ENCODE data around the gene MBD3L1.

GRCh38 chr19:8815780-8816179 lies 16.4 kb upstream of the MBD3L1 start:
- TF ChIP-seq CTCF (IDR thresholded peaks at IDR 0.05; ENCODE audit: insufficient read depth, low read length, poor library complexity, severe bottlenecking) (no peak), EZH2phosphoT487 (conservative IDR thresholded peaks at IDR 0.05; ENCODE audit: low read length) (no peak)

Data from SU-DHL-6 (cell line).